Sigmoid colon (tissue), 4 donors: ENCODE results near the gene CALML4.

ENCODE experiments used
- POLR2A ChIP-seq, 2 donors: fragments of 450-650 bp; IDR thresholded peaks; one replicate each; pipeline ENCODE4 v1.6.1; 2016; ENCODE audit warnings: antibody characterized with exemption in 2 of 2, mild to moderate bottlenecking in 2 of 2, moderate library complexity in 2 of 2
- POLR2AphosphoS5 ChIP-seq, 4 donors: sonication (generic); formaldehyde crosslinking; IDR thresholded peaks; one replicate each; pipeline ENCODE4 v1.6.1; 2017; ENCODE audit warnings: antibody characterized with exemption in 4 of 4
- TF ChIP-seq, protein P1 (sequence below), 4 experiments: fragments of 450-650 bp in 3 of 4; fragments of 200-600 bp in 1 of 4; IDR thresholded peaks; one replicate each; pipeline ENCODE4 v1.5.1; 2016 to 2019; ENCODE audit warnings: antibody characterized with exemption in 4 of 4, mild to moderate bottlenecking in 3 of 4, moderate library complexity in 2 of 4

- no peak for TF ChIP-seq POLR2AphosphoS5 (IDR thresholded peaks at IDR 0.05)
- TF ChIP-seq, protein P1, sequence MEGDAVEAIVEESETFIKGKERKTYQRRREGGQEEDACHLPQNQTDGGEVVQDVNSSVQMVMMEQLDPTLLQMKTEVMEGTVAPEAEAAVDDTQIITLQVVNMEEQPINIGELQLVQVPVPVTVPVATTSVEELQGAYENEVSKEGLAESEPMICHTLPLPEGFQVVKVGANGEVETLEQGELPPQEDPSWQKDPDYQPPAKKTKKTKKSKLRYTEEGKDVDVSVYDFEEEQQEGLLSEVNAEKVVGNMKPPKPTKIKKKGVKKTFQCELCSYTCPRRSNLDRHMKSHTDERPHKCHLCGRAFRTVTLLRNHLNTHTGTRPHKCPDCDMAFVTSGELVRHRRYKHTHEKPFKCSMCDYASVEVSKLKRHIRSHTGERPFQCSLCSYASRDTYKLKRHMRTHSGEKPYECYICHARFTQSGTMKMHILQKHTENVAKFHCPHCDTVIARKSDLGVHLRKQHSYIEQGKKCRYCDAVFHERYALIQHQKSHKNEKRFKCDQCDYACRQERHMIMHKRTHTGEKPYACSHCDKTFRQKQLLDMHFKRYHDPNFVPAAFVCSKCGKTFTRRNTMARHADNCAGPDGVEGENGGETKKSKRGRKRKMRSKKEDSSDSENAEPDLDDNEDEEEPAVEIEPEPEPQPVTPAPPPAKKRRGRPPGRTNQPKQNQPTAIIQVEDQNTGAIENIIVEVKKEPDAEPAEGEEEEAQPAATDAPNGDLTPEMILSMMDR (IDR thresholded peaks at IDR 0.05), result no peak
- no peak for TF ChIP-seq POLR2A (IDR thresholded peaks at IDR 0.05)
Measured at GRCh38 chr15:68152342-68152741, 52.8 kb downstream of the CALML4 start.
